ENCODE measurements around the gene SIK3.
"Not testable (repeated sequence)": the region's sequence is repeated elsewhere in the genome, so short reads cannot be mapped to it uniquely, and the experiment has no call there.

Gene SIK3

GRCh38 chr11:117045956-117046355 is 52.3 kb downstream of the SIK3 start:
- DNase-seq (ENCODE audit: low spot score): no peak

GRCh38 chr11:117045196-117045595 is 53.0 kb downstream of the SIK3 start:
- peak; percentile 16 for DNase-seq (ENCODE audit: low spot score)

- DNase-seq (ENCODE audit: low spot score): no peak
Measured at GRCh38 chr11:117044287-117045035, 53.8 kb downstream of the SIK3 start.

DNA sequence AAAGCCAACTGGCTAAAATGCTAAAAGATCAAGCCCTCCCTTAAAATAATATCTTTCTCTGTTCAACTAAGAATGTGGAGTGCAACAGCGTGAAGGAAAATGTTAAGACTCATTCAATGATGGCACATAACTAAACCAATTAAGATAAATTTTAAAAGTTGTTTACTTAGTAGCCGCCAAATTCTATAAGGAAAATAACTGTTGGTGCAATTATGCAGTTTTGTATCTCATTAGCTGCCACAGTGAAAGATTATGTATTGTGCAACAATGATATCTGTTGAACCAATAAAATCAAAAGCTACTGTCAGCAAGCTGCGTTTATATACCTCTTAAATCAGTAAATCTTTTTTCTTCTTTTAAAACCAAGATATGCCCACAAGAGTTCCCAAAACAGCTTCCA is 55.5 kb downstream of the SIK3 start:
- no peak for DNase-seq (ENCODE audit: low spot score)

DNA sequence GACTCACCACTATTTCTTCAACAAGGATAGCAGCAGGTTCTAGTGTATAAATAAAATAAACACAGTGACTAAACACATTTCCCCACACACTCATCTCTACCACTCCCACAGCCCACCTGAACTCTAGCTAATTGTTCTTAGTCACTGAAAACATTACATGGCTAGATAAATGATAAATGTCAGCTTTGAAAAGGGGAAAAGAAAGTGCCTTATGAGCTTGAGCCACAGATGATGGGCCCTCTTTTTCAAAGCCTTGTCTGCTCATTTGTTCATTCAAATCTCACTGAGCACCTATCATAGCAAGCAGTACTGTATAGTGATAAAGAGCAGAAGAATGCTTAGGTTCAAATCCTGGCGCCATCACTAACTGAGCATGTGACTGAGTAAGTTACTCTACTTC is 58.3 kb downstream of the SIK3 start:
- DNase-seq (ENCODE audit: low spot score): no peak

DNA sequence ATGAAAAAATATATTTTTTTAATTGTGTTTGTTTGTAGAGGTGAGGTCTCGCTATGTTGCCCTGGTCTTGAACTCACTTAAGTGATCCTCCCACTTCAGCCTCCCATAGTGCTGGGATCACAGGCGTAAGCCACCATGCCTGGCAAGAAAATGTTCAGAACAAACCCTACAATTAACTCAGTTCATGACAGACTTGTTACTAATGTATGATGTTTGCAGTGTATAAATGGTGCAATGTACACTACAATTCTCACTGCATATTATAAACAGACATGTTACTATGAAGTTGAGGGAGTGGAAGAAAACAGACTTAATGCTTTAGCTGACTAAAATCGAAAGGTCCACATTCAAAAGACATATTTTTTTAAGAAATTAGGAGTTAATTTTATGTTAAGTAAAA is 59.0 kb downstream of the SIK3 start:
- DNase-seq (ENCODE audit: low spot score): no peak

DNA sequence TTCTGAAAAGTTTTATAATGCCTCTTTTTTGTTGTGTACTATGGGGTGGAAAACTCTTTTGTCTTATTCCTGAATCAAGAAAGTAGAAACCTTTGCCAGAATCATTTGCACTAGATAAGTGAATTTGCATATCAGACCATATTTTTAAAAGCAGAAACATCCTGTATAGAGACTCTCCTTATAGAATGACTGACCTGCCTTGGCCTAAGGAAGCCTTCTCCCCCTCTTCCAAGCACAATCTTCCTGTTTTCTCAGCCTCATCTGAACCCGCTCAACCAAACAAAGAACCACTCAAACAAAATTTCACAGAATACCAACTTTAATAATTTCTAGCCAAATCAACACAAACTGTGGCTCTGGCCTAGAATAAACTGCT is 60.3 kb downstream of the SIK3 start:
- DNase-seq (ENCODE audit: low spot score): no peak

DNA sequence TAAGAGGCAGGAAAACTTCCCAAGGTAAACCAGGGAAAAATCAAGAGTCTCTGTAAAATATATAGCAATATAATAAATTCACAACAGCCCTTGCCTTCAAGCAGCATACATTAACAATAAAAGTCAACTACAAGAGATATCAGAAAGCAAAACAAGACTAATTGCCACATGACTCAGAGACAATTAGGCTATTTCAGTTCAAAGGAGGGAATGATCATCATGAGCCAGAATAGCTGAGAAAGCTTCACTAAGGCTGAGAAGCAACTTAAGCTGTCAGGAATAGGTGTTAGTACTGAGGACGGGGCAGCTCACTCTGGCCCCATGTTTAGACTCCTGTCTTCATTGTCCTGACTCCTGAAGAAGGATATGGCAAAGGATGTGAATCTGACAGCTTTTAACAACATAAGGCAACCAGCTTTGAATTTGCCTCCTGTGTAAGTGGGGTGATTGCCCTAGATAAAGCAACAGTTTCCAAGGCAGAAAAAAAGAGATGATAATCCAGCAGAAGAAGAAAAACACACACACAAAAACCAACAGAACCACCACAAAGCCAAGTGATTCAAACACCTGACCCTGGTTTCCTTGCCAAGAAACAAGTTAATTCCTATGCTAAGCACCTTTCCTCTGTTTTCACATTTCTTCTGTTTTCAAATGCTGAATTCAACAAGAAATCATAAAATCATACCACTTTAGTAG is 60.8 kb downstream of the SIK3 start:
- DNase-seq (ENCODE audit: low spot score): peak; percentile 25

DNA sequence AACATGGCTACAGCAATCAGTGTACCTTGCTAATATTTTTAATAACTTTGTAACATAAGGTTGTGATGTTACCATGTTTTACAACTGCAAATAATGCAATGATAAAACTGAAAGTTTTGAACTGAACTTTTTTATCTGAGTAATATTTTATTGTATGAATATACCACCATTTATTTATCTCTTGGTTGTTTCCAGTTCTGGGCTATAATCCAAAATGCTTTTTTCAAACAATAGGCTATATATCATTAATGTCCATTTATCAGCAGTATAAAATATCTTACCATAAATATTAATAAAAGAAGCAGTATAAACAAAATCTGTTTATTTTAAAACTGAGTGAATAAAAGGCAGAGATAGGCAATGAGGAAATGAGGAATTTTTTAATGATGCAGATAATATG is 63.3 kb downstream of the SIK3 start:
- no peak for DNase-seq (ENCODE audit: low spot score)

- DNase-seq (ENCODE audit: low spot score): peak; percentile 57
Measured at GRCh38 chr11:117026593-117027330, 71.5 kb downstream of the SIK3 start.

DNA sequence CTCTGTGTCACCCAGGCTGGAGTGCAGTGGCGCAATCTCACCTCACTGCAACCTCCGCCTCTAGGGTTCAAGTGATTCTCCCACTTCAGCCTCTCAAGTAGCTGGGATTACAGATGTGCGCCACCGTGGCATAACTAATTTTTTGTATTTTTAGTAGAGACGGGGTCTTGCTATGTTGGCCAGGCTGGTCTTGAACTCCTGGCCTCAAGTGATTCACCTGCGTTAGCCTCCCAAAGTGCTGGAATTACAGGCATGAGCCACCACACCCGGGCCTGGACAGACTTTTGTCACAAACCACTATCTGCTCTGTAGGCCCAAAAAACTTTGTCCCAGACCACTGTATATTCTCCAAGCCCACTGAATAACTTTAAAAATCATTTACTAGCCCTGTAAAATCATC is 74.5 kb downstream of the SIK3 start:
- DNase-seq (ENCODE audit: low spot score): not testable (repeated sequence)

- DNase-seq (ENCODE audit: low spot score): no peak
Measured at GRCh38 chr11:117023178-117023577, 75.0 kb downstream of the SIK3 start.

DNA sequence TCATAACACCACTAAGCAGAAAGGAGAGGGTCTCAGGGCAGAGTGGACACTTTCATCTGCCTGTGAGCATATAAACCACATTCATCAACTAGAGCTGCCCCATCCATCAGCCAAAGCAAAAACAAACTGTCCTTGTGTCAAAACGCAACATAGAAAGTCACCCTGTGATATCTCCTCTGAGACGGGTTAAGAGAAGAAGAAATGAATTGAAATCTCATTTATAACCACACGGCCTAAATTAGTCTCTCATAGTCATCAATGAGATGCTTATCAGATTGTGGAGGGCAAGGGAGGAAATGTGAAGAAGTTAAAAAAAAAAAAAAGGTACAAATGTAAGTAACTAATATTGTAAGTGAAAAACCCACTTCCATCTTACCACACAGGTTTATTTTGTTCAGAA is 75.7 kb downstream of the SIK3 start:
- no peak for DNase-seq (ENCODE audit: low spot score)

DNA sequence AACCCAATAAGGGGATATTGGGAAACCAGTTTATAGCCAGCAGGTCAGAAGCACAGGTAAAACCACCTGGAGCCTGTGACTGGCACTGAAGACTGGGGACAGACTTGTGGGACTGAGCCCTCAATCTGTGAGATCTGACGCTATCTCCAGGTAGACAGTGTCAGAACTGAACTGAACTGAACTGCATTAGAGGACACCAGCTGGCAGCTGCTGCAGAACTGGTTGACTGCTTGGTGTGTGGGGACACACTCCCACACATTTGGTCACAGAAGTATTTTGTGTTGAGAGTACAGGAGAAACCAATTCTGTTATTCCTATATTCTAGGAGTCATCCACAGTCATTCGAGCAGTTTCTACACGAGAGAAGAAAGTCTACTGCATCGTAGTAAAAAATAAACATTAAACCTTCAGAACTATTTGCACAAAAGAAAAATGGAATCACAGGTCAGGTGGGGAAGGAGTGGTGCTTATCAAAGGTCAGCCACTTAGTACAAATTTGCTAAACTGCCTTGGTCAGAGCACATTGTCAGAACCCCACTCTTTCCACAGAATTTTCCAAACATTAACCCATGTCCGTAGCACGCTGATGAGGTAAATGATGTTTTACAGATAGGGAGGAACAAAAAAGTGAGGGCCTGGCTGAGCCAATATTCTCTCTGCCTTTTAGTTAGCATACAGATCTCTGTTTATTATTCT is 77.2 kb downstream of the SIK3 start:
- no peak for DNase-seq (ENCODE audit: low spot score)

GRCh38 chr11:117020287-117020686 is 77.9 kb downstream of the SIK3 start:
- no peak for DNase-seq (ENCODE audit: low spot score)

GRCh38 chr11:117019871-117020270 is 78.4 kb downstream of the SIK3 start:
- no peak for DNase-seq (ENCODE audit: low spot score)

- DNase-seq (ENCODE audit: low spot score): no peak
Measured at GRCh38 chr11:117017456-117017855, 80.8 kb downstream of the SIK3 start.

- no peak for DNase-seq (ENCODE audit: low spot score)
Measured at GRCh38 chr11:117016747-117017146, 81.5 kb downstream of the SIK3 start.

GRCh38 chr11:117016246-117016645 is 82.0 kb downstream of the SIK3 start:
- DNase-seq (ENCODE audit: low spot score): no peak

DNA sequence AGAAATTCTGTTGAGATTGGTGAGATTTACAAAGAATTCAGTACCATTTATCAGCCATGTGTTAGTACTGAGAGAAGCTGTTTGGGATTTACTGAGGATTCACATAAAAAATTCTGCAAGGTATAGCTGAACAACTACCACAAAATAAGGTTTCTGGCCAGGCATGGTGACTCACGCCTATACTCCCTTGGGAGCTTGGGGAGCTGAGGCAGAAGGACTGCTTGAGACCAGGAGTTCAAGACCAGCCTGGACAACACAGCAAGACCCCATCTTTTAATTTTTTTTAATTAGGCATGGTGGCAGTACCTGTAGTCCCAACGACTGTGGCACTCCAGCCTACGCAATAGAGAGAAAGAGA is 86.7 kb downstream of the SIK3 start:
- DNase-seq (ENCODE audit: low spot score): no peak

- DNase-seq (ENCODE audit: low spot score): peak; percentile 52
Measured at GRCh38 chr11:117010808-117011540, 87.3 kb downstream of the SIK3 start.

Measured in SW480 (cell line).